Measurements from ENCODE around the gene CCDC182. TPM values are rescaled to one million over a fixed set of nuclear protein-coding genes. Genes with fewer than 3 reads are reported as not detected.

The CCDC182 gene
- total RNA-seq, 5 donors from 2014 or later (not counting 1 experiment from before 2014, with no cell fraction given) = not detected

DNA sequence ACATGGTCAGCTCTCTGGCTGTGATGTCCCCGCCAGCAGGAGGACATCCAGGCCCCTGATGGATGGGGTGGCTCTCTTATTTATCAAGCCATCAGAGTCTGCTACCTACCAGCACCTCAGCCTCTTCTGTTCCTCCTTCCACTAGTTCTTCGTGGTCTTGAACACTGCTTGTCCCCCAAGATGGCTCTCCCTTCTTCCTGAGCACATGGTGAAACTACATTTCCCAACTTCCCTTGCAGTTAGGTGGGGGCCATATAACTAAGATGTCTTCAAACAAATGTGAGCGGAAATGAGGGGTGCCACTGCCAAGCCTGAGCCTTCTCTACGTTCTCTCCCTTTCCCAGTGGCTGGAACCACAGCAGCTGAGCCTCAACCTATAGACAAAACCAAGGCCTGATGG is 29.8 kb upstream of the CCDC182 start:
- 70% methylated on average over 2 of the region's 4 CpGs for WGBS (ENCODE audit: insufficient coverage)
- ChIA-PET CTCF (no interaction called here), POLR2A (no interaction called here)
- H3K4me3 ChIP-seq (ENCODE audit: control insufficient read depth in 1 of 2, extremely low read depth in 1 of 2, low read length in 1 of 2) = no peak overlapping the region
- Mint-ChIP-seq H3K27ac (no peak overlapping the region), H3K36me3 (no peaks in the 10 kb centered on the region), H3K27me3 (peaks cover 31 to 49% of the 10 kb centered on the region in 2 donors), H3K9me3 (no peaks in the 10 kb centered on the region), H3K4me1 (no peaks in the 10 kb centered on the region), H3K4me3 (no peak overlapping the region)
- H3K36me3 ChIP-seq (ENCODE audit: control insufficient read depth in 2 of 2, extremely low read depth in 1 of 2, insufficient read depth in 1 of 2, low read length in 1 of 2) = no peaks in the 10 kb centered on the region
- DNase-seq = no peak
- no peak overlapping the region for H3K27ac ChIP-seq (ENCODE audit: low read length)
- H3K27me3 ChIP-seq (replicated peaks in 1 of 2; ENCODE audit: control insufficient read depth in 2 of 2, extremely low read depth in 1 of 2, insufficient read depth in 2 of 2, low read length in 1 of 2) = peaks cover 0 to 30% of the 10 kb centered on the region in 2 experiments
- H3K9me3 ChIP-seq = no peaks in the 10 kb centered on the region
- no peak for ATAC-seq (replicated peaks in 1 of 4)
- no peaks in the 10 kb centered on the region for H3K4me1 ChIP-seq (ENCODE audit: control insufficient read depth in 1 of 2, extremely low read depth in 1 of 2, insufficient read depth in 2 of 2, low read length in 2 of 2)

DNA sequence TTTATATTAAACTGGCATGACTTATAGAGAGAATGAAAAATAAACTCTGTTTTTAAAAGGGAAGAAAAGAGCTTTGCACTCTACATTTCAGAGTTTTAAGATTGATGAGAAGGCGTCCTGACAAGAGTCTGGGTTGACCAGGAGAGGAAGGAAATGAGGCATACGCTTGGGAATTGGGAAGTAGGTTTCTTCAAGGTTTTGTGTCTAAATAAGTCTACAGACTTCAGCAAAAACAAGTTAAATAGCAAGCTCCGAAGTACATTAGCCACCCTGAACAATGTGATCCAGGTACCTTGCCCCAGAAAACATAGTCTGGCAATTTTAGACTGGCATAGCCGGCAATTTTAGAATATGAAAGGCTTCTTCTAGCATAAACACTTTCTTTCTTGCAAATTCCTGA is 28.5 kb upstream of the CCDC182 start:
- POLR2A ChIA-PET = no interaction called here
- CTCF ChIA-PET = no interaction called here
- no peak overlapping the region for H3K4me3 Mint-ChIP-seq
- no peak overlapping the region for H3K27ac Mint-ChIP-seq
- no peaks in the 10 kb centered on the region for H3K36me3 Mint-ChIP-seq
- ATAC-seq (replicated peaks in 1 of 4) (no peak), DNase-seq (no peak)
- H3K27me3 Mint-ChIP-seq = peaks cover 31 to 49% of the 10 kb centered on the region in 2 donors
- H3K27ac ChIP-seq (ENCODE audit: low read length) = no peak overlapping the region
- no peaks in the 10 kb centered on the region for H3K9me3 Mint-ChIP-seq
- H3K36me3 ChIP-seq (ENCODE audit: control insufficient read depth in 2 of 2, extremely low read depth in 1 of 2, insufficient read depth in 1 of 2, low read length in 1 of 2) = no peaks in the 10 kb centered on the region
- H3K4me1 ChIP-seq (ENCODE audit: control insufficient read depth in 1 of 2, extremely low read depth in 1 of 2, insufficient read depth in 2 of 2, low read length in 2 of 2) = no peaks in the 10 kb centered on the region
- peaks cover 0 to 27% of the 10 kb centered on the region in 2 experiments for H3K27me3 ChIP-seq (replicated peaks in 1 of 2; ENCODE audit: control insufficient read depth in 2 of 2, extremely low read depth in 1 of 2, insufficient read depth in 2 of 2, low read length in 1 of 2)
- no peak overlapping the region for H3K4me3 ChIP-seq (ENCODE audit: control insufficient read depth in 1 of 2, extremely low read depth in 1 of 2, low read length in 1 of 2)
- no peaks in the 10 kb centered on the region for H3K4me1 Mint-ChIP-seq
- no peaks in the 10 kb centered on the region for H3K9me3 ChIP-seq
- WGBS (ENCODE audit: insufficient coverage) = 50% methylated on average over 2 of the region's 4 CpGs

DNA sequence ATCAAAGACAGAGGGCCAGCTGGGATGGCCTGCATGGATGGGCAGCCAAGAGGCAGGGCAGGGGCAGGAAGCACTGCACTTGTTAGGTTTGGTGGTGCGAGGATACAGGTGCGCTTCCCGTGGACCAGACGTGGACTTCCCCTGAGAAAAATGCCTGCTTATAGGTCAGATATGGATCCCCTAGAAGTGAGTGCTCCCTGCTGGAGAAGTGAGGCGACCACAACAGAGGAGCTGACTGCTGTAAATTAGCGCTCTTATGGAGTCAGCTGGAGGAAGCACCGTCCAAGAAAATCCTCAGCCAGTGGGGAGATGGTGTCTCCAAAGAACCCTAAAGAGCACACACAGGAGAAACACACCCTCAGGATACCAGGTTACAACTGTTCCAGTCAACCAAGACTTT is 27.7 kb upstream of the CCDC182 start:
- 72% methylated on average over 6 of the region's 7 CpGs for WGBS (ENCODE audit: insufficient coverage)
- no peak for ATAC-seq (replicated peaks in 1 of 4)
- H3K27me3 Mint-ChIP-seq = peaks cover 31 to 52% of the 10 kb centered on the region in 2 donors
- Histone ChIP-seq H3K27me3 (replicated peaks in 1 of 2; ENCODE audit: control insufficient read depth in 2 of 2, extremely low read depth in 1 of 2, insufficient read depth in 2 of 2, low read length in 1 of 2) (peaks cover 0 to 29% of the 10 kb centered on the region in 2 experiments), H3K36me3 (ENCODE audit: control insufficient read depth in 2 of 2, extremely low read depth in 1 of 2, insufficient read depth in 1 of 2, low read length in 1 of 2) (no peaks in the 10 kb centered on the region), H3K9me3 (no peaks in the 10 kb centered on the region), H3K27ac (ENCODE audit: low read length) (no peak overlapping the region), H3K4me1 (ENCODE audit: control insufficient read depth in 1 of 2, extremely low read depth in 1 of 2, insufficient read depth in 2 of 2, low read length in 2 of 2) (no peaks in the 10 kb centered on the region), H3K4me3 (ENCODE audit: control insufficient read depth in 1 of 2, extremely low read depth in 1 of 2, low read length in 1 of 2) (no peak overlapping the region)
- no peaks in the 10 kb centered on the region for H3K9me3 Mint-ChIP-seq
- DNase-seq = no peak
- no peak overlapping the region for H3K4me3 Mint-ChIP-seq
- ChIA-PET CTCF (no interaction called here), POLR2A (no interaction called here)
- H3K4me1 Mint-ChIP-seq = no peaks in the 10 kb centered on the region
- no peak overlapping the region for H3K27ac Mint-ChIP-seq
- no peaks in the 10 kb centered on the region for H3K36me3 Mint-ChIP-seq

DNA sequence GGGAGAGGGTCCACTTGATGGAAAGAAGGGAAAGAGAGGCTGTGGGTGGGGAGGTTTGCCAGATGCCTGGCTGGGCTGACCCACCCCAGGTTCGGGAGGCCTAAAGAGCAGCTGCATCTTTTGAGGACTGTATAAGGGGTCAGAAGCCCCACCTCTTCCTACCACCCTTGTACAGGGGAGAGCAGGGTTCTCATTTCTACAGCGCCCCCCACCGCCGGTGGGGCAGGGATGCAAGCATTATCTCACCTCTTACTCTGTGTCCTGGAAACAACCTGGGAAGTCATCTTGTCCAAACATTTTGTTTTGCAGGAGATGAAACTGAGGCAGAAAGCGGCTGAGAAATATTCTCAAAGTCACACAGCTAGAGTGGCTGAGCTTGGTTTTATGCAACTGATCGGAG is 22.5 kb upstream of the CCDC182 start:
- Mint-ChIP-seq H3K27ac (no peak overlapping the region), H3K27me3 (peaks cover 13 to 21% of the 10 kb centered on the region in 2 donors), H3K4me1 (no peaks in the 10 kb centered on the region), H3K36me3 (no peaks in the 10 kb centered on the region), H3K4me3 (no peak overlapping the region), H3K9me3 (no peaks in the 10 kb centered on the region)
- ATAC-seq (replicated peaks in 1 of 4) (no peak), DNase-seq (no peak)
- H3K36me3 ChIP-seq (ENCODE audit: control insufficient read depth in 2 of 2, extremely low read depth in 1 of 2, insufficient read depth in 1 of 2, low read length in 1 of 2) = no peaks in the 10 kb centered on the region
- H3K27ac ChIP-seq (ENCODE audit: low read length) = no peak overlapping the region
- WGBS (ENCODE audit: insufficient coverage) = 90% methylated on average over 2 of the region's 6 CpGs
- peaks cover 0 to 22% of the 10 kb centered on the region in 2 experiments for H3K27me3 ChIP-seq (replicated peaks in 1 of 2; ENCODE audit: control insufficient read depth in 2 of 2, extremely low read depth in 1 of 2, insufficient read depth in 2 of 2, low read length in 1 of 2)
- H3K9me3 ChIP-seq = no peaks in the 10 kb centered on the region
- POLR2A ChIA-PET = interaction anchor here in 1 of 2 donors (0.6 kb wide), 1 partner anchor 903 kb away, joined by 3 read pairs; no protein-coding TSS in a partner anchor
- no peak overlapping the region for H3K4me3 ChIP-seq (ENCODE audit: control insufficient read depth in 1 of 2, extremely low read depth in 1 of 2, low read length in 1 of 2)
- H3K4me1 ChIP-seq (ENCODE audit: control insufficient read depth in 1 of 2, extremely low read depth in 1 of 2, insufficient read depth in 2 of 2, low read length in 2 of 2) = no peaks in the 10 kb centered on the region
- CTCF ChIA-PET = no interaction called here

DNA sequence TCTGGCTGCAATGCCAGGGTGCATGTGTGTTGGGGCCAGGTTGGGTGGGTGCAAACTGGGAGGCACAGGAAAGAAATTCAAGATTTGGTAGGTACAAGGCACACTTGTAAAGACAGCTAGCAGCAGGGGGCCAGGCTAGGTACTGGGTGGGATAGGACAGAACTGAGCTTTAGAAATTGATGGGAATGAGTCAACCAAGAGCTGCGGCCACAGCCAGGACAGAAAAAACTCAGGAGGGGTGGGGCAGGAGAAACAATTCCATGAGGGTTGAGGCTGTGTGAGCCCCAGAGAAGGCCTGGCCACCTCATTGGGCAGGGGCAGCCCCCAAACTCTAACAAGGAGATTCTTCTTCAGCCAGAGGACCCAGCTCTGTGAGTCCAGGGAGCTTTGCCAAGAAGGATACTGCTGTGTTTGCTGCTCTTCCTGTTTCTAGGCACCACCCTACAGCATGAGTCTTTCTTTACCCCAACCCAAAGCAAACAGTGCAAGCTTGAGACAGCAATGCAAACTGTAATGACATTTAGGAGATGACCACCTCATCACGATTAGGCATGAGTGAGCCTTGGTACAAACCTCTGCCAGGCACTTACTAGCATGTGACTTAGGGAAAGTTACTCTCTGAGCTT is 21.3 kb upstream of the CCDC182 start:
- Histone ChIP-seq H3K27ac (ENCODE audit: low read length) (no peak overlapping the region), H3K36me3 (ENCODE audit: control insufficient read depth in 2 of 2, extremely low read depth in 1 of 2, insufficient read depth in 1 of 2, low read length in 1 of 2) (no peaks in the 10 kb centered on the region), H3K4me3 (ENCODE audit: control insufficient read depth in 1 of 2, extremely low read depth in 1 of 2, low read length in 1 of 2) (no peak overlapping the region), H3K4me1 (ENCODE audit: control insufficient read depth in 1 of 2, extremely low read depth in 1 of 2, insufficient read depth in 2 of 2, low read length in 2 of 2) (no peaks in the 10 kb centered on the region), H3K9me3 (no peaks in the 10 kb centered on the region), H3K27me3 (replicated peaks in 1 of 2; ENCODE audit: control insufficient read depth in 2 of 2, extremely low read depth in 1 of 2, insufficient read depth in 2 of 2, low read length in 1 of 2) (peaks cover 0 to 30% of the 10 kb centered on the region in 2 experiments)
- no peak for ATAC-seq (replicated peaks in 1 of 4)
- Mint-ChIP-seq H3K9me3 (no peaks in the 10 kb centered on the region), H3K27ac (no peak overlapping the region), H3K36me3 (no peaks in the 10 kb centered on the region), H3K4me3 (no peak overlapping the region), H3K27me3 (peaks cover 14 to 16% of the 10 kb centered on the region in 2 donors), H3K4me1 (no peaks in the 10 kb centered on the region)
- CTCF ChIA-PET = no interaction called here
- POLR2A ChIA-PET = no interaction called here
- 91% methylated on average over 1 of the region's 2 CpGs for WGBS (ENCODE audit: insufficient coverage)
- no peak for DNase-seq

DNA sequence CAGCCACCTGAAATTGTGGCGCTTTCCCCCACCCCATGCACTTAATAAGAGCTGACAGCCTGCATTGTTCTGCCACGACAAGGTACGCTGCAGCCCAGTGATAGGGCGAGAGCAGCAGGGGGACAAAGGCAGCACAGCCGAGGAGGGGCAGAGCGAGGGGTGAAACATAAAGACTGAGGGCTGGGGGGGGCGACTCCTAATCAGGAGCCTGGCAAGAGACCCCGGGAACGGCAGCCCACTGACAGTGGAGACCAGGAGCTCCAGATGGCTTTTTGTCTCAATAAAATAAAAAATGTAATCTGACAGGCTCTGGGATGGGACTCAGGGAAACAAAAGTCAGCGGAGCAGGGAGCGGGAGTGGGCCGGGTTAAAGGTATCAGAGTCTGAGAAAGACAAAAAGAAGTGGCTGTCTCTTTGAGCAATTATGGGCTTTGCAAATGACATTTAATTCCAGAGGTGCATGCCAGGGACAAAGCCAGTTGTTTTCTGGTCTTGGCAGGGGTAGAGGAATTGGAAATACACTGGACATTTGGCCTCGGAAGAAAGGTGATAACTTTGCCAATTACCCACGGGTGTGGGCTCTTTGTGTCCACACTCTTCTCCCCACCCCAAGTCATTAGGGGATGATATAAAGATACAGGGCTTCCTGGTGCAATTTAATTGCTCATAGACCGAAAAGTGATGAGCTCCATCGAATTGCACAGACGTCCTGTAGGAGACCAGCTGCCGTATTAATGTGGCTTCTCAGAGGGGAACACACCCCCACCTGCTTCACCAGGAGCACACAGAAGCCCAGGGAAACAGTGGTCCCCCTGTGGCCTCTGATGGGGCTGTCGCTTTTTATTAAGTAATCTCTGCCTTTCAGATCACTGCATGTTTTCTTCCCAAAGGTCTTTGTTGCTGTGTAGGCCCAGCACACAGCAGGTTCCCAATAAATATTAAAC is 17.6 kb upstream of the CCDC182 start:
- POLR2A ChIA-PET = no interaction called here

More for the DNA sequence above, 17.6 kb upstream of the CCDC182 start:
- Histone ChIP-seq H3K4me3 (ENCODE audit: control insufficient read depth in 1 of 2, extremely low read depth in 1 of 2, low read length in 1 of 2) (no peak overlapping the region), H3K27me3 (replicated peaks in 1 of 2; ENCODE audit: control insufficient read depth in 2 of 2, extremely low read depth in 1 of 2, insufficient read depth in 2 of 2, low read length in 1 of 2) (peaks cover 0 to 29% of the 10 kb centered on the region in 2 experiments), H3K9me3 (no peaks in the 10 kb centered on the region), H3K4me1 (ENCODE audit: control insufficient read depth in 1 of 2, extremely low read depth in 1 of 2, insufficient read depth in 2 of 2, low read length in 2 of 2) (no peaks in the 10 kb centered on the region), H3K36me3 (ENCODE audit: control insufficient read depth in 2 of 2, extremely low read depth in 1 of 2, insufficient read depth in 1 of 2, low read length in 1 of 2) (no peaks in the 10 kb centered on the region), H3K27ac (ENCODE audit: low read length) (no peak overlapping the region)
- H3K27me3 Mint-ChIP-seq = peaks cover 10% of the 10 kb centered on the region in 2 donors
- H3K36me3 Mint-ChIP-seq = no peaks in the 10 kb centered on the region
- no peak overlapping the region for H3K4me3 Mint-ChIP-seq
- H3K9me3 Mint-ChIP-seq = no peaks in the 10 kb centered on the region
- H3K27ac Mint-ChIP-seq = no peak overlapping the region
- WGBS (ENCODE audit: insufficient coverage) = 85% methylated on average over 10 of the region's 19 CpGs
- H3K4me1 Mint-ChIP-seq = no peaks in the 10 kb centered on the region
- CTCF ChIA-PET = no interaction called here
- no peak for ATAC-seq (replicated peaks in 1 of 4)
- DNase-seq = no peak

Measured in T-cell (primary cell).